Parathyroid adenoma (tissue), 2 donors: Measurements from ENCODE around the gene TTC12.

Experiments used
- H2AFZ ChIP-seq: fragments of 300-600 bp; sonication (generic); one replicate; pipeline ENCODE4 v1.7.0; 2017; ENCODE audit warnings: antibody characterized with exemption, mild to moderate bottlenecking
- H3K27ac ChIP-seq: fragments of 300-600 bp; sonication (generic); one replicate; pipeline ENCODE4 v1.7.0; 2017
- H3K27me3 ChIP-seq: fragments of 300-600 bp; sonication (generic); one replicate; pipeline ENCODE4 v1.7.0; 2017; ENCODE audit warnings: low read length; ENCODE audit not compliant: control insufficient read depth, insufficient read depth
- H3K36me3 ChIP-seq: fragments of 300-600 bp; sonication (generic); one replicate; pipeline ENCODE4 v1.7.0; 2017; ENCODE audit warnings: low read length; ENCODE audit not compliant: control insufficient read depth, insufficient read depth
- H3K4me1 ChIP-seq: fragments of 300-600 bp; sonication (generic); one replicate; pipeline ENCODE4 v1.7.0; 2017; ENCODE audit warnings: control low read depth
- H3K4me2 ChIP-seq: fragments of 300-600 bp; sonication (generic); one replicate; pipeline ENCODE4 v1.7.0; 2017; ENCODE audit warnings: low read length
- H3K4me3 ChIP-seq: fragments of 300-600 bp; sonication (generic); one replicate; pipeline ENCODE4 v1.7.0; 2017; ENCODE audit warnings: low read depth, low read length
- H3K79me2 ChIP-seq: fragments of 300-600 bp; sonication (generic); one replicate; pipeline ENCODE4 v1.7.0; 2017; ENCODE audit warnings: control low read depth
- H3K9ac ChIP-seq: fragments of 300-600 bp; sonication (generic); one replicate; pipeline ENCODE4 v1.7.0; 2017; ENCODE audit warnings: mild to moderate bottlenecking
- H3K9me3 ChIP-seq: fragments of 300-600 bp; sonication (generic); one replicate; pipeline ENCODE4 v1.7.0; 2017; ENCODE audit warnings: low read length; ENCODE audit not compliant: control insufficient read depth
- CTCF ChIP-seq: fragments of 300-600 bp; sonication (generic); IDR thresholded peaks from one replicate; pipeline ENCODE4 v1.7.0; 2017; ENCODE audit warnings: antibody characterized with exemption, mild to moderate bottlenecking
- donor health status: primary hyperparathyroidism.

TTC12 gene

GRCh38 chr11:113363996-113364641 lies 49.7 kb downstream of the TTC12 start:
- Histone ChIP-seq H3K27me3 (no peaks in the 10 kb centered on the region), H3K27ac (no peak overlapping the region), H3K4me3 (no peak overlapping the region), H3K79me2 (no peaks in the 10 kb centered on the region), H3K4me2 (no peak overlapping the region), H3K36me3 (no peaks in the 10 kb centered on the region), H2AFZ (no peak overlapping the region), H3K4me1 (no peaks in the 10 kb centered on the region), H3K9ac (no peak overlapping the region), H3K9me3 (no peaks in the 10 kb centered on the region)
- TF ChIP-seq CTCF, result no peak

GRCh38 chr11:113365895-113366294 lies 51.5 kb downstream of the TTC12 start:
- H3K79me2 ChIP-seq, result no peaks in the 10 kb centered on the region
- no peak overlapping the region for H3K4me3 ChIP-seq
- H3K27ac ChIP-seq, result no peak overlapping the region
- H2AFZ ChIP-seq, result no peak overlapping the region
- H3K9ac ChIP-seq, result no peak overlapping the region
- no peaks in the 10 kb centered on the region for H3K4me1 ChIP-seq
- no peak overlapping the region for H3K4me2 ChIP-seq
- TF ChIP-seq CTCF, result no peak
- no peaks in the 10 kb centered on the region for H3K36me3 ChIP-seq
- H3K9me3 ChIP-seq, result no peaks in the 10 kb centered on the region
- no peaks in the 10 kb centered on the region for H3K27me3 ChIP-seq

GRCh38 chr11:113369411-113369810 lies 55.0 kb downstream of the TTC12 start:
- TF ChIP-seq CTCF, result no peak

GRCh38 chr11:113370634-113371033 lies 56.3 kb downstream of the TTC12 start:
- no peak for TF ChIP-seq CTCF
- H3K36me3 ChIP-seq, result no peaks in the 10 kb centered on the region
- H3K4me3 ChIP-seq, result no peak overlapping the region
- H3K4me1 ChIP-seq, result no peaks in the 10 kb centered on the region
- H3K9ac ChIP-seq, result no peak overlapping the region
- no peak overlapping the region for H3K27ac ChIP-seq
- H3K27me3 ChIP-seq, result no peaks in the 10 kb centered on the region
- H3K4me2 ChIP-seq, result no peak overlapping the region
- H3K79me2 ChIP-seq, result no peaks in the 10 kb centered on the region
- no peak overlapping the region for H2AFZ ChIP-seq
- no peaks in the 10 kb centered on the region for H3K9me3 ChIP-seq

More at GRCh38 chr11:113369411-113369810, 55.0 kb downstream of the TTC12 start:
- H3K27ac ChIP-seq, result no peak overlapping the region
- no peaks in the 10 kb centered on the region for H3K79me2 ChIP-seq
- H3K4me1 ChIP-seq, result no peaks in the 10 kb centered on the region
- no peak overlapping the region for H3K9ac ChIP-seq
- no peaks in the 10 kb centered on the region for H3K9me3 ChIP-seq
- no peaks in the 10 kb centered on the region for H3K27me3 ChIP-seq
- H3K4me3 ChIP-seq, result no peak overlapping the region
- no peaks in the 10 kb centered on the region for H3K36me3 ChIP-seq
- H3K4me2 ChIP-seq, result no peak overlapping the region
- H2AFZ ChIP-seq, result no peak overlapping the region

GRCh38 chr11:113372309-113372708 lies 57.9 kb downstream of the TTC12 start:
- TF ChIP-seq CTCF, result no peak
- H3K4me1 ChIP-seq, result no peaks in the 10 kb centered on the region

More at GRCh38 chr11:113372309-113372708, 57.9 kb downstream of the TTC12 start:
- H3K36me3 ChIP-seq, result no peaks in the 10 kb centered on the region
- H3K9ac ChIP-seq, result no peak overlapping the region
- H3K27me3 ChIP-seq, result no peaks in the 10 kb centered on the region
- H2AFZ ChIP-seq, result no peak overlapping the region
- H3K4me3 ChIP-seq, result no peak overlapping the region
- no peaks in the 10 kb centered on the region for H3K9me3 ChIP-seq
- no peak overlapping the region for H3K27ac ChIP-seq
- no peak overlapping the region for H3K4me2 ChIP-seq
- H3K79me2 ChIP-seq, result no peaks in the 10 kb centered on the region
